GM18520 (cell line): ENCODE data around the gene PPP6R2.
"Not testable (repeated sequence)": the region's sequence is repeated elsewhere in the genome, so short reads cannot be mapped to it uniquely, and the experiment has no call there.

Experiments
- ATAC-seq: cut with Tn5 transposase; IDR thresholded peaks from one replicate; pipeline ENCODE4 v1.9.1; 2021; ENCODE audit not compliant: unreplicated experiment

PPP6R2 gene

GRCh38 chr22:50398831-50399648, 55.9 kb downstream of the PPP6R2 start:
- no peak for ATAC-seq

GRCh38 chr22:50399751-50400331, 56.7 kb downstream of the PPP6R2 start:
- ATAC-seq = no peak

GRCh38 chr22:50400406-50400805, 57.3 kb downstream of the PPP6R2 start:
- no peak for ATAC-seq

DNA sequence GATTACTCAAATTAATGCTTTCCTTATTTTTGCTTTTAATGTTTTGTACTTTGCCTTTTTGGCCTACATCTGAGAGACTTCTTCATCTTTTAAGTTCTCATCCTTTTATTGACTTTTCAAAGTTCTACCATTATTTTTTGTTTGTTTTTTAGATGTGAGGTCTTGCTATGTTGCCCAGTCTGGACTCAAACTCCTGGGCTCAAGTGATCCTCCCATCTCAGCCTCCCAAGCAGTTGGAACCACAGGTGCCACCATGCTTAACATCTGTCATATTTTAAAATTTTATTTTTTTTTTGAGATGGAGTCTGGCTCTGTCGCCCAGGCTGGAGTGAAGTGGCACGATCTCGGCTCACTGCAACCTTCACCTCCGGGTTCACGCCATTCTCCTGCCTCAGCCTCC, 57.8 kb downstream of the PPP6R2 start:
- ATAC-seq = no peak

- ATAC-seq = no peak
These were observed 58.8 kb downstream of the PPP6R2 start for GRCh38 chr22:50401907-50402306.

DNA sequence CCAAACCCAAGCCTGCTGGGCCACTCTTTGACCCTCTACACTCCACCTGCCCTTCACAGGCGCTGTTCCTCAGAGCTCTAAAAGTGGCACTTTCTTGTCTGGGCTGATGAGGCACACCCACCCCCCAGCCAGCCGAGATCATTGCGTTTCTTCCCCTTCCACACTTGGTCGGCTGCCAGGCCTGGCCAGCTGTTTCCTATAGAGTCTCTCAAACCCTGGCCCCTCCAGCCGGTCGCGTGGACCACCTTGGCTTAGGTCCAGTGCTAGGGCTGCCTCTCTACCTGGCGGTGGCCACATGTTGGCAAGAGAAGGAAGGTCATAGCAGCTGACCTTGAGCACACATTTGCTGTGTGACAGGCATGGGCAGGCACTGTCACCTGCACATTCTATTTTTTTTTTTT, 60.6 kb downstream of the PPP6R2 start:
- no peak for ATAC-seq

DNA sequence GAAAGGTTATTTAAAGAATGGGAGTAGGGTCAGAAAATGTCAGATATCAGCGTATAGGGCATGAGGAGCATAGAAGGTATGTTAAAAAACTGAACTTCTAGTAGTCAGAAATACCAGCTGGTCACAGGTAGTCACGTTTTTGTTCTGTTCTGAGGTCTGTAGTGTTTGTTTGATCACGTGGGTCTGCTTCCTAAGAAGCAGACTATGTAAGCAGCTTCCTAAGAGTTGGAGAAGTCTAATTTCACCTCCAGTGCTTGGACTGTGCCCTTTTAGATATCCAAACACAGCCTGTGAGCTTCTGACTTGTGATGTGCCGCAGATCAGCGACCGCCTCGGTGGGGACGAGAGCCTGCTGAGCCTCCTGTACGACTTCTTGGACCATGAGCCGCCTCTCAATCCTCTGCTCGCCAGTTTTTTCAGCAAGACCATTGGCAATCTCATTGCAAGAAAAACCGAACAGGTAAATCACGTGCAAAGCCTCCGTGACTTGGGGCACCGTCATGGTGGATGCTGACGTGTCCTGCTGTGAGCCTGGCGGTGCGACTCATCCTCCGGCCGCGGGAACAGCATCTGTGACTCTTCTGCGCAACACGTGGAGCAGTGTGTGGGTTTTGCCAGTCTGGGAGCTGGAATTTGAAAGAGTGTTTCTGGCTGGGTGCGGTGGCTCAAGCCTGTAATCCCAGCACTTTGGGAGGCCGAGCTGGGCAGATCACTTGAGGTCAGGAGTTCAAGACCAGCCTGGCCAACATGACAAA, 63.5 kb downstream of the PPP6R2 start:
- ATAC-seq = no peak

DNA sequence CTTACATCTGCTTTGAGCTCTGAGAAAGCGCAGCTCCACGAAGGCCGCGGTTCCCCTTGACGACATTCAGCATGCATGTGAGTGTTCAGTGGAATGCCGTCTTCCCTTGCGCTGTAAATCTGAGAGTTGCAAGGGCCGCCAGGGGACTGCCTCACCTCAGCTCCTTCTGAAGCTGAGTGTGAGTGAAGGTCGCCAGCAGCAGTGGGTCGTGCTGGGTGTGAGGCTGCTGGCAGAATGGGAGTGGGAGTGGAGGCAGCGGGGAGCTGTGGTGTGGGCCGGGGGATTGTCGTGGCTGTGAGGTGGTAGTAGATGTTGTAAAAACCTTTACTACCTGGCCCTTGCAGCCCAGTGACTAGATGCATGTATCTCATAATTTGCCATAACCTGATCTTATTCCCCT, 65.2 kb downstream of the PPP6R2 start:
- ATAC-seq = no peak

DNA sequence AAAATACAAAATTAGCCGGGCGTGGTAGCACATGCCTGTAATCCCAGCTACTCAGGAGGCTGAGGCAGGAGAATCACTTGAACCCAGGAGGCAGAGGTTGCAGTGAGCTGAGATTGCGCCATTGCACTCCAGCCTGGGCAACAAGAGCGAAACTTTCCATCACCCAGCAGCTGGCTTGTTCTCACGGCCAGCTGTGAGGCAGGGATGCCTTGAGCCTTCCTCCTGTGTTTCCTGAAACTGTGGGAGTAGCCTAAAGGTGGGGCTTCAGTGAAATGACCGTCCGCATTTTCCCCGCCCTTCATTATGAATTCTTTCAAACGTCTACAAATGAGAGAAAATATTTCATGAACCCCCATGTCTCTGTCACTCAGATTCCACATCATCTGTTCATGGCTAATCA, 65.8 kb downstream of the PPP6R2 start:
- not testable (repeated sequence) for ATAC-seq

GRCh38 chr22:50414476-50415248, 71.5 kb downstream of the PPP6R2 start:
- no peak for ATAC-seq

DNA sequence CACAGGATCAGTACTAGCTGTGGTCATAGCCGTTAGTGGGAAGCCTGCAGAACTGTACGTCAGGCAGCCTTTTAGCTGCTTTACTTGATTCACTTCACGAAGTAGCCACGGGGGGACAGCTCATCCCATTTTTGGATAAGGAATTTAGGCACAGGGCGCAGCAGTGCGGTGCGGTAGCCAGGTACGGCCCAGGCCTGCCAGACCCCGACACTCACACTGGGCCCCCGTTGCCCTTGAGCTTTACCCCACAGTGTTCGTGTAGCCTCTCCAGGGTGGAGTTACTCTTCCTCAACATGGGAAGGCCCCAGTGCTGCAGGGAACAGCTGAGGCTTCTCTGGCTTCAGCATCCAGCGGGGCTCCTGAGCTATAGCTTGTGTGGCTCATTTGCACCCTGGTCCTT, 72.3 kb downstream of the PPP6R2 start:
- ATAC-seq = no peak

- no peak for ATAC-seq
These were observed 73.9 kb downstream of the PPP6R2 start for GRCh38 chr22:50416996-50417395.

GRCh38 chr22:50417411-50418210, 74.5 kb downstream of the PPP6R2 start:
- ATAC-seq = no peak

DNA sequence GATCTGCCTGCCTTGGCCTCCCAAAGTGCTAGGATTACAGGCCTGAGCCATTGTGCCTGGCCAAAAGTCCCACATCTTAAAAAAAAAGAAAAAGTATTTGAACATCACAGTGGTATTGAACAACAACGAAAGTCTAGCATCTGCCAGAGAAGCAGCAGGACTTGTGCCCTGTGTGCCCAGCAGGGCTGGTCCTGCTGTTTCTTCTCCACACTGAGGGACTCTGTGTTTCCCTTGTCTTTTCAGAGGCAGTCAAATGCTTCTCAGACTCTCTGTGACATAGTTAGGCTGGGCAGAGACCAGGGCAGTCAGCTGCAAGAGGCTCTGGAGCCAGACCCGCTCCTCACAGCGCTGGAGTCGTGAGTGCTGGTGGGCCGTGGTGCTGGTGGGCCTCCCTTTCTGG, 75.5 kb downstream of the PPP6R2 start:
- no peak for ATAC-seq

GRCh38 chr22:50419116-50419515, 76.0 kb downstream of the PPP6R2 start:
- ATAC-seq = no peak

DNA sequence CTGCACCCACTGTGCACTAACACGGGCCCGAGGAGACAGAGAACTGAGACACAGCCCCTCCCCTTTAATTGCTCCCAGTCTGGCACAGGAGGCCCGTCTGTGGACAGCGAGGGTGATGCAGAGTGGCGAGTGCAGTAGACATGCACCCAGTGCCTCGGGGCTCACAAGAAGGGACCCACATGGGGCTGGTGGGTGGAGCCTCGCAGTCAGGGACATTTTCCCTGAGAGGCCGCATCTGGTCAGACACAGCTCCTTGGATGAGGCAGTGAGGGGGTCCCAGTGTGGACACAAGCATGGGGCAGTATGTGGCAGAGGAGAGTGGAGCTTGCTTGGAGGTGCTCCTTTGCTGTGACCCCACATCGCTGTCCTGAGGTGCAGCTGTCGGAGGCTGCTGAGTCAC, 76.9 kb downstream of the PPP6R2 start:
- ATAC-seq = no peak

DNA sequence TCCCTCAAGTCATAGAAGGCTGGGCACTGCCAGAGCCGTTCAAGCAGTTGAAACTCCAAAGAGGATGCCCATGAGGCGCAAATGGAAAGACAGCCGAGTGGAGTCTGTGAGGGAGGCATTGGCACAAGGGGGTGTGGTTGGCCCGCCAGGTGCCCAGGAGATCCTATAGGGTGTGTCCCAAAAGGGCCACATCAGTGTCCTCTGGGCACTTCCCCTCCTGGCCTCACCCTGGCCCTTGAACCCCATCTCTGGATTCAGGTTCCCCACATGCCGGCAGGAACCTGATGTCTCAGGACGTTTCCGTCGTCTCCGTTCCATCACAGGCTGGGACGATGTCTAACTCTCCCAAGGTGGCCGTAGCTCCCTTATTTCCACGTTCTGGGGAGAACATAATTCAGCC, 77.5 kb downstream of the PPP6R2 start:
- no peak for ATAC-seq

- no peak for ATAC-seq
These were observed 78.9 kb downstream of the PPP6R2 start for GRCh38 chr22:50422046-50422445.

GRCh38 chr22:50422961-50423815, 80.1 kb downstream of the PPP6R2 start:
- no peak for ATAC-seq

GRCh38 chr22:50423956-50424355, 80.8 kb downstream of the PPP6R2 start:
- no peak for ATAC-seq
